ENCODE results near the gene LNPK. TPM values are rescaled to one million over a fixed set of nuclear protein-coding genes. Genes with fewer than 3 reads are reported as not detected.
"Not testable (repeated sequence)": the region's sequence is repeated elsewhere in the genome, so short reads cannot be mapped to it uniquely, and the experiment has no call there.

The LNPK gene
- total and polyA plus RNA-seq, 2 experiments from 2014 or later: 15.4 to 48.5 TPM

DNA sequence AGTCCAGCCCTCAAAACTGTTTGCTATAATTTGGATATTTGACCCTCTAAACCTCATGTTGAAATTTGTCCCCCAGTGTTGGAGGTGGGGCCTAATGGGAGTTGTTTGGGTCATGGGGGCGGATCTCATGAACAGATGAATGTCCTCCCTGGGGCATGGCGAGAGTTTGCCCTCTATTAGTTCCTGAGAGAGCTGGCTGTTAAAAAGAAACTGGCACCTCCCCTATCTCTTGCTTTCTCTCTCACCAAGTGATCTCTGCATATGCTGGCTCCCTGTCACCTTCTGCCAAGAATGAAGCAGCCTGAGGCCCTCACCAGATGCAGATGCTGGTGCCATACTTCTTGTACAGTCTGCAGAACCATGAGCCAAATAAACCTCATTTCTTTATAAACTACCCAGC is 12.0 kb downstream of the LNPK start:
- no peaks in the 10 kb centered on the region for H3K27me3 ChIP-seq
- H3K36me3 ChIP-seq (replicated peaks; ENCODE audit: insufficient read depth, low read depth): no peaks in the 10 kb centered on the region
- no peak overlapping the region for H3K27ac ChIP-seq
- peaks cover 4% of the 10 kb centered on the region for H4K20me1 ChIP-seq (ENCODE audit: insufficient read depth, poor library complexity, severe bottlenecking)
- 98% methylated on average over 2 of the region's 2 CpGs for WGBS (ENCODE audit: low lambda C conversion rate, missing lambda C conversion rate)
- no peak for DNase-seq (ENCODE audit: low spot score)
- no peak overlapping the region for H3K4me3 ChIP-seq
- no peak overlapping the region for H3K4me2 ChIP-seq
- no peak overlapping the region for H2AFZ ChIP-seq
- peaks cover 38% of the 10 kb centered on the region for H3K79me2 ChIP-seq
- TF ChIP-seq EZH2phosphoT487 (IDR thresholded peaks at IDR 0.05; ENCODE audit: low read depth, severe bottlenecking, unreplicated experiment): no peak
- TF ChIP-seq CTCF (IDR thresholded peaks at IDR 0.05; ENCODE audit: poor library complexity): no peak
- TF ChIP-seq EZH2 (IDR thresholded peaks at IDR 0.05; ENCODE audit: borderline replicate concordance): no peak
- H3K4me1 ChIP-seq (ENCODE audit: insufficient read depth): no peaks in the 10 kb centered on the region
- H3K9me3 ChIP-seq (ENCODE audit: low read depth): no peaks in the 10 kb centered on the region
- H3K9me2 ChIP-seq (replicated peaks; ENCODE audit: insufficient read depth): no peaks in the 10 kb centered on the region

GRCh38 chr2:175987126-175987525 is 14.9 kb downstream of the LNPK start:
- not testable (repeated sequence) for H4K20me1 ChIP-seq (ENCODE audit: insufficient read depth, poor library complexity, severe bottlenecking); H3K27me3 ChIP-seq; H3K4me2 ChIP-seq; DNase-seq (ENCODE audit: low spot score); H3K9me3 ChIP-seq (ENCODE audit: low read depth); H3K4me1 ChIP-seq (ENCODE audit: insufficient read depth); H3K9me2 ChIP-seq (replicated peaks; ENCODE audit: insufficient read depth); H3K4me3 ChIP-seq; H2AFZ ChIP-seq; H3K36me3 ChIP-seq (replicated peaks; ENCODE audit: insufficient read depth, low read depth); H3K27ac ChIP-seq
- 89% methylated on average over 4 of the region's 4 CpGs for WGBS (ENCODE audit: low lambda C conversion rate, missing lambda C conversion rate)
- H3K79me2 ChIP-seq: peaks cover 16% of the 10 kb centered on the region

DNA sequence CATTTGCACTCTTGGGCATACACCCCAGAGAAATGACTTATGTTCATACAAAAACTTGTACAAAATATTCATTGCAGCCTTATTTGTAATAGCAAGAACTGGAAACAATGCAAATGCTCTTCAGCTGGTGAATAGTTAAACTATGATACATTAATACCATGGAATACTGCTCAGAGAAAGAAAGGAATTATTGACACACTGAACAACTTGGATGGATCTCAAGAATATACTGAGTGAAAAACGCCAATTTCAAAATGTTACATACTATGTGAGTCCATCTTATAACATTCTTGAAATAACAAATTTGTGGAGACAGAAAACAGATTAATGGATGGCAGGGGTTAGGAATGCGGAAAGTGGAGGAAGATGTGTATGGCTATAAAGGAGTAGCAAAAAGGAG is 17.2 kb downstream of the LNPK start:
- Histone ChIP-seq H3K9me3 (ENCODE audit: low read depth) (no peaks in the 10 kb centered on the region), H3K36me3 (replicated peaks; ENCODE audit: insufficient read depth, low read depth) (no peaks in the 10 kb centered on the region), H2AFZ (no peak overlapping the region), H3K9me2 (replicated peaks; ENCODE audit: insufficient read depth) (no peaks in the 10 kb centered on the region), H3K4me3 (no peak overlapping the region), H3K79me2 (peaks cover 7% of the 10 kb centered on the region), H3K27ac (no peak overlapping the region), H3K4me1 (ENCODE audit: insufficient read depth) (peaks cover 5% of the 10 kb centered on the region), H4K20me1 (ENCODE audit: insufficient read depth, poor library complexity, severe bottlenecking) (no peaks in the 10 kb centered on the region), H3K27me3 (no peaks in the 10 kb centered on the region), H3K4me2 (no peak overlapping the region)
- WGBS (ENCODE audit: low lambda C conversion rate, missing lambda C conversion rate): 87% methylated on average over 2 of the region's 2 CpGs
- TF ChIP-seq CTCF (IDR thresholded peaks at IDR 0.05; ENCODE audit: poor library complexity) (no peak), EZH2phosphoT487 (IDR thresholded peaks at IDR 0.05; ENCODE audit: low read depth, severe bottlenecking, unreplicated experiment) (no peak), EZH2 (IDR thresholded peaks at IDR 0.05; ENCODE audit: borderline replicate concordance) (no peak)
- no peak for DNase-seq (ENCODE audit: low spot score)

GRCh38 chr2:175981551-175981950 is 20.5 kb downstream of the LNPK start:
- no peak overlapping the region for H2AFZ ChIP-seq
- H3K27me3 ChIP-seq: no peaks in the 10 kb centered on the region
- no peaks in the 10 kb centered on the region for H3K36me3 ChIP-seq (replicated peaks; ENCODE audit: insufficient read depth, low read depth)
- TF ChIP-seq CTCF (IDR thresholded peaks at IDR 0.05; ENCODE audit: poor library complexity): no peak
- no peak for TF ChIP-seq EZH2 (IDR thresholded peaks at IDR 0.05; ENCODE audit: borderline replicate concordance)
- no peak for TF ChIP-seq EZH2phosphoT487 (IDR thresholded peaks at IDR 0.05; ENCODE audit: low read depth, severe bottlenecking, unreplicated experiment)
- no peak overlapping the region for H3K27ac ChIP-seq
- peaks cover 5% of the 10 kb centered on the region for H3K4me1 ChIP-seq (ENCODE audit: insufficient read depth)
- H3K9me3 ChIP-seq (ENCODE audit: low read depth): no peaks in the 10 kb centered on the region
- H3K79me2 ChIP-seq: peaks cover 4% of the 10 kb centered on the region
- H4K20me1 ChIP-seq (ENCODE audit: insufficient read depth, poor library complexity, severe bottlenecking): no peaks in the 10 kb centered on the region
- H3K9me2 ChIP-seq (replicated peaks; ENCODE audit: insufficient read depth): no peaks in the 10 kb centered on the region
- H3K4me3 ChIP-seq: no peak overlapping the region
- 43% methylated on average over 1 of the region's 1 CpG for WGBS (ENCODE audit: low lambda C conversion rate, missing lambda C conversion rate)
- no peak overlapping the region for H3K4me2 ChIP-seq
- DNase-seq (ENCODE audit: low spot score): no peak

All from hepatocyte (in vitro differentiated cells).